GM18526 (cell line): Measurements from ENCODE around the gene ZNF844.

ENCODE experiments used
- POLR2A ChIP-seq: IDR thresholded peaks from 3 replicates; pipeline ENCODE4 v1.6.1; 2011; ENCODE audit not compliant: insufficient read length; ENCODE audit errors: extremely low read depth

Gene ZNF844

GRCh38 chr19:12064590-12065538, at the start of gene ZNF844:
Gene ZNF844, plus strand, starts transcription at chr19:12064731. Its CDS starts 143 bp downstream, at chr19:12064874.
- peak; percentile 92 for TF ChIP-seq POLR2A

GRCh38 chr19:12015015-12015752, 49.3 kb upstream of the ZNF844 start:
- no peak for TF ChIP-seq POLR2A

GRCh38 chr19:12015753-12016116, 48.8 kb upstream of the ZNF844 start:
- no peak for TF ChIP-seq POLR2A

- TF ChIP-seq POLR2A: no peak
Observed at GRCh38 chr19:12034198-12034597, 30.3 kb upstream of the ZNF844 start.

- TF ChIP-seq POLR2A: no peak
Observed at GRCh38 chr19:12034620-12035019, 29.9 kb upstream of the ZNF844 start.

- peak; percentile 72 for TF ChIP-seq POLR2A
Observed at GRCh38 chr19:12035220-12036172, 29.0 kb upstream of the ZNF844 start, which contains the start of gene ZNF433. Gene ZNF433, minus strand, starts transcription at chr19:12035679. Its CDS starts 140 bp downstream, at chr19:12035539.

- TF ChIP-seq POLR2A: no peak
Observed at GRCh38 chr19:12042893-12043292, 21.6 kb upstream of the ZNF844 start.

- no peak for TF ChIP-seq POLR2A
Observed at GRCh38 chr19:12043752-12044422, 20.6 kb upstream of the ZNF844 start.

GRCh38 chr19:12047868-12048267, 16.7 kb upstream of the ZNF844 start:
- TF ChIP-seq POLR2A: no peak

GRCh38 chr19:12052091-12052496, 12.4 kb upstream of the ZNF844 start:
- TF ChIP-seq POLR2A: no peak

- TF ChIP-seq POLR2A: peak; percentile 94
Observed at GRCh38 chr19:12052497-12053169, 11.9 kb upstream of the ZNF844 start, which contains the start of gene ZNF878. Gene ZNF878, minus strand, starts transcription at chr19:12052961. Its CDS starts 160 bp downstream, at chr19:12052801.

- no peak for TF ChIP-seq POLR2A
Observed at GRCh38 chr19:12055784-12056183, 8.7 kb upstream of the ZNF844 start.

GRCh38 chr19:12075538-12076139, 11.1 kb downstream of the ZNF844 start:
- no peak for TF ChIP-seq POLR2A
